ENCODE results near the gene APPL1. TPM values are rescaled to one million over a fixed set of nuclear protein-coding genes. Genes with fewer than 3 reads are reported as not detected.

The APPL1 gene, protein sequence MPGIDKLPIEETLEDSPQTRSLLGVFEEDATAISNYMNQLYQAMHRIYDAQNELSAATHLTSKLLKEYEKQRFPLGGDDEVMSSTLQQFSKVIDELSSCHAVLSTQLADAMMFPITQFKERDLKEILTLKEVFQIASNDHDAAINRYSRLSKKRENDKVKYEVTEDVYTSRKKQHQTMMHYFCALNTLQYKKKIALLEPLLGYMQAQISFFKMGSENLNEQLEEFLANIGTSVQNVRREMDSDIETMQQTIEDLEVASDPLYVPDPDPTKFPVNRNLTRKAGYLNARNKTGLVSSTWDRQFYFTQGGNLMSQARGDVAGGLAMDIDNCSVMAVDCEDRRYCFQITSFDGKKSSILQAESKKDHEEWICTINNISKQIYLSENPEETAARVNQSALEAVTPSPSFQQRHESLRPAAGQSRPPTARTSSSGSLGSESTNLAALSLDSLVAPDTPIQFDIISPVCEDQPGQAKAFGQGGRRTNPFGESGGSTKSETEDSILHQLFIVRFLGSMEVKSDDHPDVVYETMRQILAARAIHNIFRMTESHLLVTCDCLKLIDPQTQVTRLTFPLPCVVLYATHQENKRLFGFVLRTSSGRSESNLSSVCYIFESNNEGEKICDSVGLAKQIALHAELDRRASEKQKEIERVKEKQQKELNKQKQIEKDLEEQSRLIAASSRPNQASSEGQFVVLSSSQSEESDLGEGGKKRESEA
- 10 to 100 TPM; 31.3 to 34.4 TPM for total RNA-seq

DNA sequence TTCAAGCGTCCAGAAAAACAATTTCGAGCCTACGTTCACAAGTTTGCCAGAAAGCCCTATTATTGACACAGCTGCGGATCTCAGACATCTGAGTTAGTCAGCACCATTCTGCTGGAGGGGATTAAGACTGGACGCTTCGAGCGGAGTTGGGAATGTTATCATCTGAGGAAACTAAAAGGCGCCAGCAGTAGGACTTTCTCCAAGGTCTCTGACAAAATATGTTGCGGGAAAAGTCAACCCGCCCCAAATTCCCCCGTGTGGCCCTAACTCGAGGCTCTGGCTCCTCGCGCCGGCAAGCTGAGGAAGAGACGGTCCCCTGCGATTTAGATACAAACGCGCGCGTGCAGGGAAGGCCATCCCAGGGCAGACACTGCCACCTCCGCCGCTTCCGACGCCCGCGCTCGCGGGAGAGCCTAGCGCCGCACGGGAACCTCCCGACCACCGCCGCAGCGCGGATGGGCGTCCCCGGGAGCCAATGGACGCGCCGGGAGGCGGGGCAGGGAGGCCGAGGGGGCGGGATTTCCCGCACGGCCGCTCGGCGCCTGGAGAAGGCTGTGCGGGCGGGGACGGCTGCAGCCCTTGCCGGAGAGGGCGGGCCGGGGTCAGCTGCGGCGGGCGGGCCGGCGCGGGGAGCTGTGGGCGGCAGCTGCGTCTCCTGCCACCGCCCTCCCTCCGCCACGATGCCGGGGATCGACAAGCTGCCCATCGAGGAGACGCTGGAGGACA, at the start of gene APPL1:
TSS of gene APPL1 (plus strand) at position 526 of the 726 bp plus-strand sequence. CDS start at position 681, 155 bp downstream.
- peak; percentile 95 for ATAC-seq
- DNase-seq = peak; percentile 92
- H3K27ac Mint-ChIP-seq = peak within 1 kb of the TSS; percentile 81
- peaks cover 5% of the 10 kb centered on the region for H3K27me3 Mint-ChIP-seq
- CTCF ChIA-PET = interaction anchor here (0.8 to 2.7 kb wide), 3 partner anchors 57 to 1079 kb away, joined by 3 to 15 read pairs (median 3); partner anchors contain the start of genes HTD2 and RPP14
- H3K4me3 Mint-ChIP-seq = peak within 1 kb of the TSS; percentile 93
- peaks cover 34% of the 10 kb centered on the region for H3K4me1 Mint-ChIP-seq
- no peaks in the 10 kb centered on the region for H3K9me3 Mint-ChIP-seq (ENCODE audit: low read depth)
- peaks cover 2% of the 10 kb centered on the region for H3K36me3 Mint-ChIP-seq

DNA sequence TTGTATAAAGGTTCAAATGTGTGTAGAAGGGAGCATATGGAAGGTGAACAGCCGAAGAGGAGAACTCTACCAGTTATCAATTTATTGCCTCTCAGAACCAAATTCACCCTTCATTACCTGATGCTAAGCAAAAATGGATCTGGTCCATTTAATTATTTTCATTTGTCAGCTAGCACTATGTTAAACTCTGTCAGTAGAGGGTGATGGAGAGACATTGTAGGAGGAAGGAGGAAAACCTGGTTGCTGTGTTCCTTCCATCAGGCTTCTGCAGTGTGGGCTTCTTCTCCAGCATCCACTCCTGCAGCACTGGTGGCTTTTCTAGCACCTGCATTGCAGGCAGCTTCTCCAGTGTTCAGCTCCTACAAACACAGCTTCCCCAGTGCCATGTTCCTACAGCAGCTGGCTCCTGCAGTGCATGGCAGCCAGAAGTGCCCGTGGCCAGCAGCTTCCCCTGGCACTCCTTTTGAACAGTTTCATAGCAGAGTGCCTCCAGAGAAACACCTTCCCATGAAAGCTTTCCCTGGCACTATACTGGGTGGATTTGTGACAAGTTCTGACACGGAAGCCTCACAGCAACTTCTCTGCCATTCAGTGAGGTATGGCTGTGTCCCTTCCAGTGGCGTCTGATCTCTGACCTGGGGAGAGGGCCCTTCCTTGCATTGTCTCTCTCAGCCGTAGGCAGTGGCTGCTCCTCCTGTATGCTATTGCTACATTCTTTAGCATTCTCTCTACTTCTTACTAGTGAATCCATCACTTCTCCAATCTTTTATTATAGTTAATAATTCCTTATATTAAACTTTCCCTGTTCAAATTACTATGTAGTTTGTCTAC, 47.7 kb upstream of the APPL1 start:
- Mint-ChIP-seq H3K27ac (no peak overlapping the region), H3K36me3 (no peaks in the 10 kb centered on the region), H3K9me3 (ENCODE audit: low read depth) (no peaks in the 10 kb centered on the region), H3K27me3 (peaks cover 30% of the 10 kb centered on the region), H3K4me1 (no peaks in the 10 kb centered on the region), H3K4me3 (no peak overlapping the region)
- CTCF ChIA-PET = interaction anchor here (0.8 to 2.8 kb wide), 5 partner anchors 10 to 218 kb away, joined by 3 to 17 read pairs (median 3); no protein-coding TSS in a partner anchor
- no peak for DNase-seq
- no peak for ATAC-seq

DNA sequence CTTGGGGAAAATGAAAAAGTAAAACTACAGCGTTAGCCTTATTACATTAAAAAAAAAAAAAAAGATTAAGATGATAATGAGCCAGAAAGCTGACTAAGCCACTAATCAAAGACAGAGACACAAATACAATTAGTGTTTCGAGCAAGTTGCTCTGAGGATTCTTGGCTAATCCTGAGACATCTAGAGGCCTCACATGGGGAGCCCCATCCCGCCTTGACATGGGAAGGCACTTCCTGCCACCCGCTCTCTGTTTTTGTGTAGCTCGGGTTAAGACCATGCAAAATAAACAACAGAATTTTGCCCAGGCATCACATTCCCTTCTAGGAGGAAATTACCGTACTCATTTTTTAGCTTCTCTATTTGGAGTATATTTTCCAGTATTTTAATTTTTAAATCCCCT, 43.0 kb upstream of the APPL1 start:
- Mint-ChIP-seq H3K9me3 (ENCODE audit: low read depth) (no peaks in the 10 kb centered on the region), H3K27ac (no peak overlapping the region), H3K36me3 (no peaks in the 10 kb centered on the region), H3K27me3 (peaks cover 24% of the 10 kb centered on the region), H3K4me1 (no peaks in the 10 kb centered on the region), H3K4me3 (no peak overlapping the region)
- no peak for DNase-seq
- CTCF ChIA-PET = no interaction called here
- no peak for ATAC-seq

DNA sequence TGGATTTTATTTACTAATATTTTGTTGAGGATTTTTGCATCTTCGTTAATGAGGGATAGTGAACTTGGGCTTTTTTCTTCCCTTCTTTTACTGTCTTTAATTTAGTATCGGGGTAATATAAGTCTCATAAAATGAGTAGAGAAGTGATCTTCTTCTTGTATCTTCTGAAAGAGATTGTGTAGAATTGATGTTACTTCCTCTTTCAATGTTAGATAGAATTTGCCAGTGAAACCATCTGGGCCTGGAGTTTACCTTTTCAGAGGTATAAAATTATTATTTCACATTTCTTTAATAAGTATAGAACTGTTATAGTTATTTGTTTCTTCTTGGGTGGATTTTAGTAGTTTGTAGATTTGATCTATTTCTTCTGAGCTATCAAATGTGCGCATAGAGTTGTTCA, 35.5 kb upstream of the APPL1 start:
- no peaks in the 10 kb centered on the region for H3K4me1 Mint-ChIP-seq
- no peak overlapping the region for H3K27ac Mint-ChIP-seq
- peaks cover 37% of the 10 kb centered on the region for H3K27me3 Mint-ChIP-seq
- no peaks in the 10 kb centered on the region for H3K9me3 Mint-ChIP-seq (ENCODE audit: low read depth)
- no peak for DNase-seq
- ATAC-seq = no peak
- no peaks in the 10 kb centered on the region for H3K36me3 Mint-ChIP-seq
- H3K4me3 Mint-ChIP-seq = no peak overlapping the region
- CTCF ChIA-PET = no interaction called here

DNA sequence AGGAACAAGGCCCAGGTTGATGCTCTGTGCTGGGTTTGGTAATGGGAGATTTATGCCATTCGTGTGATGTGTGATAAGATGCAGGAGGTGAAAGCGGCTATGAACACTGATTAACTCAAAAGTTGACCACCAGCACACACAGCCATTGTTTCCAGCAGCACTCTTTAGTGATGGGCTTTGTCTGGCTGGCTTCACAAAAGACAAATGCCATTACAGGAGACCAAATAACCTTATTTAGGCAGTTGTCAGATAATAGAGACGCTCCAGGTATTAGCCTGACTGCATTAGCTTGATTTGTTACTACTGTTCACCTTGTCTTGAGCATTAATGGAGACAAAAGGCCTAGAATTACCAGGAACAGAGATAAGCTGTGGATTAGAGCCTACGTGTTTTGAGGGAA, 32.9 kb upstream of the APPL1 start:
- H3K4me1 Mint-ChIP-seq = no peaks in the 10 kb centered on the region
- no peak overlapping the region for H3K27ac Mint-ChIP-seq
- ATAC-seq (no peak), DNase-seq (no peak)
- H3K9me3 Mint-ChIP-seq (ENCODE audit: low read depth) = no peaks in the 10 kb centered on the region
- H3K36me3 Mint-ChIP-seq = no peaks in the 10 kb centered on the region
- CTCF ChIA-PET = interaction anchor here (1.3 kb wide), 1 partner anchor 15 kb away, joined by 3 read pairs; no protein-coding TSS in a partner anchor
- no peak overlapping the region for H3K4me3 Mint-ChIP-seq
- H3K27me3 Mint-ChIP-seq = peaks cover 40% of the 10 kb centered on the region

DNA sequence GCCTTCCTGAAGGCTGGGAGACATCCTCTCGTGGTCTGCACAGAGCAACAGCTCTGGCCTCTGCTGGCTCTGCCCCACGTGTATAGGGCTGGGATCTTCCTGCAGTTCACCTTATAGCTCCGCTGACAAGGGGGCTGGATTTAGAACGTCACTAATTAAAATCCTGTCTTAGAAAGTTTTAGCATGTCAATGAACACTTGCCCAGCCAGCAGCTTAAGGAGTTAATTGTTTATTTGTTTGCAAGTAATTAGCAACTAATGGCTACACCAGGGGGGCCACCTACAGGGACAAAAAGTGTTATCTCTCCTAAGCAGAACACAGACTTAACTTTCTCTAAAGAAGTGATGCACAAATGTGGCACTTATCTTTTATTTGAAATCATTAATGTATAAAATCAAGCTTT, 27.6 kb upstream of the APPL1 start, which contains the start of gene HESX1:
TSS of gene HESX1 (minus strand) at position 84 of the 403 bp plus-strand sequence. CDS start at position 24, 60 bp downstream.
- H3K4me3 Mint-ChIP-seq = no peak within 1 kb of the TSS
- no peaks in the 10 kb centered on the region for H3K36me3 Mint-ChIP-seq
- H3K27me3 Mint-ChIP-seq = peaks cover 15% of the 10 kb centered on the region
- H3K9me3 Mint-ChIP-seq (ENCODE audit: low read depth) = no peaks in the 10 kb centered on the region
- H3K27ac Mint-ChIP-seq = no peak within 1 kb of the TSS
- H3K4me1 Mint-ChIP-seq = no peaks in the 10 kb centered on the region
- CTCF ChIA-PET = no interaction called here
- ATAC-seq = no peak
- DNase-seq = no peak

DNA sequence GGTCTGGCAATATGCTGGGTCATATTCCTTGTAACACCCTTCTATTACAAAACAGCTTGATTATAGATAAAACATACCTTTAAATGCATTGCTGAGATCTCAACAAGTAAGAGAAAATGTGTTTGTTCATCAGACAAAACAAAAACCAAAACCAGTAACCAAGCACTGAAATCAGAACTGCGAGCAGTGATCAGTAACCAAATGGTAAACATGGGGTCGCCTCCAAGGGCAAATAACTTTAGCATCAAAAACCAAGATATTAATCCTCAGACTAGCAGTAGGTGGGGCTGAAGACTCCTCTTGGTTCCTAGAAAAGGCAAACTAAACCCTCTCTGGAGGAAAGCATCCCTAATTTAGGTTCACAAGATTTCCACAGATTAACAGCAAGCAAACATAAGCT, 21.1 kb upstream of the APPL1 start:
- no peaks in the 10 kb centered on the region for H3K36me3 Mint-ChIP-seq
- no peaks in the 10 kb centered on the region for H3K9me3 Mint-ChIP-seq (ENCODE audit: low read depth)
- ATAC-seq (no peak), DNase-seq (no peak)
- CTCF ChIA-PET = no interaction called here
- no peak overlapping the region for H3K4me3 Mint-ChIP-seq
- H3K4me1 Mint-ChIP-seq = no peaks in the 10 kb centered on the region
- no peak overlapping the region for H3K27ac Mint-ChIP-seq
- no peaks in the 10 kb centered on the region for H3K27me3 Mint-ChIP-seq

DNA sequence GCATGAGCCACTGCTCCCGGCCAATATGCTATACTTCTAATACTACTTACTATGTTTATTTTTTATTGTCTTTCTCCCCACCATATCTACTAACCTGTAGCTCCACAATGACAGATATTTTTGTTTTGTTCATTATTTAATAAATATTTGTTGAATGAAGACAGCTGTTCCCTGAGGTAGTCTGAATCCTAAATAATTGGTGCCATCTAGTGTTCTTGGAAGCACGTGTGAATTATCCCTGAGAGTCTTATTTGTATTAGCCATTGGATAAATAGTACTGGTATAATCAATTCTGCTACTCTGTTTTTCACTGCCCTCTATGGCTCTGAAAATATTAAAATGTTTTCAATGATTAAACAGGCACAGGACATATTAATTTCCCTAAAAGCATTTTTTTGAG, 5.6 kb upstream of the APPL1 start:
- H3K27me3 Mint-ChIP-seq = peaks cover 5% of the 10 kb centered on the region
- H3K4me3 Mint-ChIP-seq = no peak overlapping the region
- ATAC-seq (no peak), DNase-seq (no peak)
- no peaks in the 10 kb centered on the region for H3K36me3 Mint-ChIP-seq
- CTCF ChIA-PET = interaction anchor here (1.9 kb wide), 1 partner anchor 11 kb away, joined by 7 read pairs; no protein-coding TSS in a partner anchor
- peaks cover 9% of the 10 kb centered on the region for H3K4me1 Mint-ChIP-seq
- no peaks in the 10 kb centered on the region for H3K9me3 Mint-ChIP-seq (ENCODE audit: low read depth)
- H3K27ac Mint-ChIP-seq = no peak overlapping the region

DNA sequence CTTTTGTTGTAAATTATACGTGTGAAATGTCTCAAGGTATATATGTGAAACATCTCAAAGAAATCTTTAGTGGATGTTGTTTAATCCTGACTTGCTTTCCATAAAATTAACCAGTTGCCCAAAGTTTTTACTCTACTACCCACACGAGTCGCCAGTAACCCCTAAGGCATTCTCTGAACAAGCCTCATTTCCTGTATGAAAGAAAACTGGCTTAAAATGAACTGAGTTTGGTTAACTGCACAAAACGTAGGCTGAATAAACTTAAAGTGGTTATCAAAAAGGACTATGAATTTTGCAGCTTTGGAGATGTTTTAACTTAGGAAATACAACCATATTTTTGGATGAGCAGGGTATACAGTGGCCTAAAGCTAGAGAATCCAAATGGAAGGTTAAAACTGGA, 2.7 kb upstream of the APPL1 start:
- H3K27ac Mint-ChIP-seq = no peak overlapping the region
- peaks cover 5% of the 10 kb centered on the region for H3K27me3 Mint-ChIP-seq
- H3K4me1 Mint-ChIP-seq = peaks cover 27% of the 10 kb centered on the region
- DNase-seq (no peak), ATAC-seq (no peak)
- peaks cover 2% of the 10 kb centered on the region for H3K36me3 Mint-ChIP-seq
- CTCF ChIA-PET = no interaction called here
- no peak overlapping the region for H3K4me3 Mint-ChIP-seq
- H3K9me3 Mint-ChIP-seq (ENCODE audit: low read depth) = no peaks in the 10 kb centered on the region

DNA sequence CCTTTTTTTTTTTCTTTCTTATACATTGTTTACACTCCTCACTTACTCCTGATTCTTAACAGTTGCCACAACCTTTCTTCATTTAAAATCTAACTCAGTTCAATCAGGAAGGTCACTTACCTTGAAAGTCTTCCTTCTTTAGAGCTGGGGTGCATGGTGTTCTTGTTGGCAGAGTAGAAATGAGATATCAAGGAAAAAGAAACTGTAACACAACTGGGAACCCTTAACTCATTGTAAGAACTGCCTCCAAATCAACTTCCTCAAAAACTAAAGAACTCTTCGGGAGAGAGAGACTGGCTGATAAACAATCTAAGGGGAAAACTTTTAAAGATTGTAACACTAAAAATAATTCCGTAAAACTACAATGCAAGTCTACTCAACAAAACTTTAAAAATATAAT, 1.4 kb upstream of the APPL1 start:
- Mint-ChIP-seq H3K4me3 (peak overlapping the region; percentile 3), H3K27ac (no peak overlapping the region), H3K27me3 (peaks cover 5% of the 10 kb centered on the region), H3K4me1 (peaks cover 34% of the 10 kb centered on the region), H3K36me3 (peaks cover 2% of the 10 kb centered on the region), H3K9me3 (ENCODE audit: low read depth) (no peaks in the 10 kb centered on the region)
- ATAC-seq = no peak
- CTCF ChIA-PET = interaction anchor here (2.7 kb wide), 1 partner anchor 56 kb away, joined by 15 read pairs; no protein-coding TSS in a partner anchor
- DNase-seq = no peak

DNA sequence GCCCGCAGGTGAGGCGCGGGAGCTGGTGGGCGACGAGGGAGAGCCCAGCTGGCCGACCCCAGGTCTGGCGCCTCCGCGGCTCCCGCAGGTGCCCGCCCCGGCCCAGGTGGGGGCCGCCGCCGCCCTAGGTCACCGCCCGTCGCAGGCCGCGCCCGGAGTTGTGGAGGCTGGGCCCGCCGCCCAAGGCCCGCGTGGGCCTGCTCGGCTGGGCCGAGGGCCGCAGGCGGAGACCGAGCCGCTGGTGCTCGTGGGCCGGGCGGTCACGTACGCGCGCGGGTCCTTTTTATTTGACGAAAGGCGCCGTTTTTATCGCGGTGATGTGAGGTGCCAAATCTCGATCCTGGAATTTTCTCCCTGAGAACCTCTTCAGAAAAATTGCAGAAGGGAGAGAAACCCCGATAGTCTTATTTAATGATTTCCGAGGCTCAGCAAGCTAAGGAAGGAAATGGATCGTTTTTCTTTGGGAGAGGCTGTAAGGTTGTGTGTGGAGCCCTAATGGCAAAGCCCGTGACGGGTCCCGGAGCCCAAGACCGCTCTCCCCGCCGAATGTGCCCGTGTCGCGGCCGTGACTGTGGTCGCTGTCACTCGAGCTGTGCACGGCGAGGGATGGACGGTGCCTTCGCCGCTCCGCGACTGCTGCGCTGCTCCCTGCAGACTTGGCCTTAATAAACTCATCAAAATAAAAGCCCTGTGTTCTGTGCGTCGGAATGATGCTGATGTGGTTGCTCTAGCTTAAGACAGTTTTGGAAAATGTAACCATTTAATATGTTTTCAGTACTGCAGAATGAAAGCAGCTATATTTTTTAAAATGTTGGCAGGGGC, 612 bp downstream of the APPL1 start:
- Mint-ChIP-seq H3K9me3 (ENCODE audit: low read depth) (no peaks in the 10 kb centered on the region), H3K36me3 (peaks cover 2% of the 10 kb centered on the region), H3K27me3 (peaks cover 4% of the 10 kb centered on the region), H3K4me3 (peak overlapping the region; percentile 93), H3K4me1 (peaks cover 34% of the 10 kb centered on the region), H3K27ac (peak overlapping the region; percentile 81)
- ATAC-seq = peak; percentile 50
- DNase-seq = peak; percentile 69
- CTCF ChIA-PET = interaction anchor here (0.8 to 2.7 kb wide), 4 partner anchors 58 to 1078 kb away, joined by 3 to 15 read pairs (median 4); partner anchors contain the start of genes HTD2 and RPP14

DNA sequence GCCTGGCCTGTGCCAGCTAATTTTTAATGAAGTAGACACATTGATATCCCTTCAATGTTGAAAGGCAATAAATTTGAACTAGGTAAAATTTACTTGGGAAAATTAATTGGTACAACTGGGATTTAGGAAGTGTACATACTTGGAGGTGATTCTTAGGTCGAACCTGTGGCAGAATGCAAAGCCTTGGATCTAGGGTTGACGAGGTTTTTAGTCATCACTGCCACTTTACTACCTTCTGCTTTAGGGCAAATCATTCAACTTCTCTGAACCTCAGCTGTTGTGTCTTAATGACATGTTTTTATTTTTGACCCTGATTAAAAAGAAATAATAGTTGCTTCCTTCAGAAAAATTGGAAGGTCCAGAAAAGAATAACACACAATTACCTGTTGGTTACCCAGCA, 2.5 kb downstream of the APPL1 start:
- H3K27me3 Mint-ChIP-seq = no peaks in the 10 kb centered on the region
- H3K4me3 Mint-ChIP-seq = no peak overlapping the region
- H3K9me3 Mint-ChIP-seq (ENCODE audit: low read depth) = no peaks in the 10 kb centered on the region
- H3K4me1 Mint-ChIP-seq = peaks cover 33% of the 10 kb centered on the region
- CTCF ChIA-PET = interaction anchor here (1.1 to 1.7 kb wide), 2 partner anchors 60 to 168 kb away, joined by 3 to 6 read pairs; no protein-coding TSS in a partner anchor
- ATAC-seq (no peak), DNase-seq (no peak)
- H3K27ac Mint-ChIP-seq = no peak overlapping the region
- H3K36me3 Mint-ChIP-seq = peaks cover 2% of the 10 kb centered on the region

Data from activated CD8-positive, alpha-beta memory T cell treated with anti-CD3 and anti-CD28 coated beads, Interleukin-2, amount 10 ng/mL, durations not matched to agents 7 days and 5 days (primary cell).